HEK293 (cell line): Measurements from ENCODE around the gene N4BP2L2.

Source experiments
- CTCF ChIA-PET: fragments of 350-600 bp; formaldehyde crosslinking; extraction: SDS; loops from one replicate; lab custom pipeline; 2021; ENCODE audit warnings: antibody characterized with exemption; lab: Yijun Ruan, JAX
- POLR2A ChIA-PET: fragments of 300-600 bp; formaldehyde crosslinking; extraction: SDS; loops from one replicate; lab custom pipeline; 2020; ENCODE audit warnings: antibody characterized with exemption, inconsistent platforms; lab: Yijun Ruan, JAX
- H3K27ac ChIP-seq: fragments of 200-500 bp; sonication (Bioruptor generic); 2 replicates; pipeline ENCODE4 v1.5.1; 2014; ENCODE audit warnings: low read depth, low read length, control low read depth, inconsistent platforms; ENCODE audit errors: extremely low read depth
- H3K36me3 ChIP-seq, 2 experiments: fragments of 200-500 bp in 1 of 2; sonication (Bioruptor generic) in 1 of 2; 1 replicate in 1 of 2; 2 replicates in 1 of 2; pipeline ENCODE4 v1.5.1; 2014 to 2017; ENCODE audit warnings: inconsistent platforms in 2 of 2, low read length in 2 of 2; ENCODE audit not compliant: control insufficient read depth in 2 of 2, insufficient read depth in 1 of 2
- H3K4me1 ChIP-seq: fragments of 200-500 bp; sonication (Bioruptor generic); 2 replicates; pipeline ENCODE4 v1.5.1; 2014; ENCODE audit warnings: mild to moderate bottlenecking, low read length, inconsistent platforms; ENCODE audit not compliant: control insufficient read depth, insufficient read depth
- H3K4me3 ChIP-seq: 2 replicates; pipeline ENCODE4 v1.5.1; 2011; ENCODE audit warnings: low read depth, mild to moderate bottlenecking, control low read depth, low read length, moderate library complexity
- H3K9me3 ChIP-seq: fragments of 200-500 bp; sonication (Bioruptor generic); 2 replicates; pipeline ENCODE4 v1.5.1; 2014; ENCODE audit warnings: low read depth, low read length, inconsistent platforms; ENCODE audit not compliant: control insufficient read depth, insufficient read depth
- BCL11B ChIP-seq: fragments of 450-650 bp; formaldehyde crosslinking; IDR thresholded peaks from 2 replicates; pipeline ENCODE4 v1.5.1; 2016; ENCODE audit warnings: low read depth, missing biosample characterization, missing genetic modification characterization
- ZBTB26 ChIP-seq: fragments of 450-650 bp; formaldehyde crosslinking; optimal IDR thresholded peaks from 2 replicates; pipeline ENCODE3; 2016; ENCODE audit warnings: missing biosample characterization, mild to moderate bottlenecking, missing genetic modification characterization
- ZNF2 ChIP-seq: fragments of 450-650 bp; formaldehyde crosslinking; IDR thresholded peaks from 2 replicates; pipeline ENCODE4 v1.5.1; 2016; ENCODE audit warnings: missing biosample characterization, missing genetic modification characterization
- ZNF26 ChIP-seq: fragments of 450-650 bp; formaldehyde crosslinking; IDR thresholded peaks from 2 replicates; pipeline ENCODE4 v1.5.1; 2016; ENCODE audit warnings: missing biosample characterization, missing genetic modification characterization
- ZNF354C ChIP-seq: fragments of 450-650 bp; formaldehyde crosslinking; IDR thresholded peaks from 2 replicates; pipeline ENCODE4 v1.5.1; 2016; ENCODE audit warnings: missing biosample characterization, missing genetic modification characterization, low read depth, borderline replicate concordance
- ZNF398 ChIP-seq: fragments of 450-650 bp; formaldehyde crosslinking; IDR thresholded peaks from 2 replicates; pipeline ENCODE4 v1.5.1; 2017; ENCODE audit warnings: missing biosample characterization, missing genetic modification characterization
- ZNF416 ChIP-seq: fragments of 450-650 bp; formaldehyde crosslinking; IDR thresholded peaks from 2 replicates; pipeline ENCODE4 v1.5.1; 2016; ENCODE audit warnings: missing biosample characterization, missing genetic modification characterization
- ZNF426 ChIP-seq: fragments of 450-650 bp; formaldehyde crosslinking; IDR thresholded peaks from 2 replicates; pipeline ENCODE4 v1.5.1; 2017; ENCODE audit warnings: missing biosample characterization, missing genetic modification characterization, mild to moderate bottlenecking, inconsistent platforms, moderate library complexity
- ZNF513 ChIP-seq: fragments of 450-650 bp; IDR thresholded peaks from 2 replicates; pipeline ENCODE4 v1.5.1; 2018; ENCODE audit warnings: missing biosample characterization, missing genetic modification characterization
- ZNF530 ChIP-seq: fragments of 450-650 bp; formaldehyde crosslinking; IDR thresholded peaks from 2 replicates; pipeline ENCODE4 v1.5.1; 2016; ENCODE audit warnings: low read depth, missing biosample characterization, missing genetic modification characterization
- ZNF561 ChIP-seq: fragments of 450-650 bp; IDR thresholded peaks from 2 replicates; pipeline ENCODE4 v1.5.1; 2018; ENCODE audit warnings: missing biosample characterization, missing genetic modification characterization, borderline replicate concordance
- ZNF585B ChIP-seq: fragments of 450-650 bp; formaldehyde crosslinking; IDR thresholded peaks from 2 replicates; pipeline ENCODE4 v1.5.1; 2016; ENCODE audit warnings: missing biosample characterization, missing genetic modification characterization
- ZNF610 ChIP-seq: fragments of 450-650 bp; formaldehyde crosslinking; IDR thresholded peaks from 2 replicates; pipeline ENCODE4 v1.5.1; 2016; ENCODE audit warnings: missing biosample characterization, missing genetic modification characterization, borderline replicate concordance
- ZNF664 ChIP-seq: fragments of 450-650 bp; formaldehyde crosslinking; IDR thresholded peaks from 2 replicates; pipeline ENCODE4 v1.5.1; 2016; ENCODE audit warnings: missing biosample characterization, missing genetic modification characterization
- ZNF677 ChIP-seq: fragments of 450-650 bp; IDR thresholded peaks from 2 replicates; pipeline ENCODE4 v1.5.0; 2018; ENCODE audit warnings: missing biosample characterization, mild to moderate bottlenecking, missing genetic modification characterization, moderate library complexity
- ZNF707 ChIP-seq: fragments of 450-650 bp; formaldehyde crosslinking; IDR thresholded peaks from 2 replicates; pipeline ENCODE4 v1.5.1; 2016; ENCODE audit warnings: missing biosample characterization, missing genetic modification characterization
- ZNF837 ChIP-seq: fragments of 450-650 bp; formaldehyde crosslinking; IDR thresholded peaks from 2 replicates; pipeline ENCODE4 v1.5.1; 2016; ENCODE audit warnings: missing biosample characterization, missing genetic modification characterization
- ZNF843 ChIP-seq: fragments of 450-650 bp; formaldehyde crosslinking; IDR thresholded peaks from 2 replicates; pipeline ENCODE4 v1.5.1; 2016; ENCODE audit warnings: missing biosample characterization, missing genetic modification characterization
- ZSCAN5A ChIP-seq: fragments of 450-650 bp; formaldehyde crosslinking; IDR thresholded peaks from 2 replicates; pipeline ENCODE4 v1.5.1; 2016; ENCODE audit warnings: missing biosample characterization, missing genetic modification characterization

N4BP2L2 gene

GRCh38 chr13:32417995-32418394 is 120.6 kb downstream of the N4BP2L2 start:
- H3K27ac ChIP-seq, result no peak overlapping the region
- TF ChIP-seq ZNF561 (tag by site-specific recombination), result no peak
- TF ChIP-seq ZNF585B (tag by site-specific recombination), result peak; percentile 83
- H3K4me1 ChIP-seq, result no peaks in the 10 kb centered on the region
- CTCF ChIA-PET, result no interaction called here
- POLR2A ChIA-PET, result no interaction called here
- no peak overlapping the region for H3K4me3 ChIP-seq
- no peaks in the 10 kb centered on the region for H3K36me3 ChIP-seq
- H3K9me3 ChIP-seq, result no peaks in the 10 kb centered on the region

- ChIA-PET CTCF (interaction anchor here (0.6 to 1.6 kb wide), 7 partner anchors 9 to 166 kb away, joined by 3 to 7 read pairs (median 3); no protein-coding TSS in a partner anchor), POLR2A (no interaction called here)
- no peak overlapping the region for H3K27ac ChIP-seq
- no peaks in the 10 kb centered on the region for H3K36me3 ChIP-seq
- no peak for TF ChIP-seq ZNF26 (tag by site-specific recombination)
- no peak for TF ChIP-seq ZNF677 (tag by site-specific recombination)
- TF ChIP-seq BCL11B, result no peak
- TF ChIP-seq ZNF354C (tag by site-specific recombination), result no peak
- no peak for TF ChIP-seq ZNF664 (tag by site-specific recombination)
- TF ChIP-seq ZNF2 (tag by site-specific recombination), result no peak
- no peak for TF ChIP-seq ZNF416 (tag by site-specific recombination)
- TF ChIP-seq ZNF513 (tag by site-specific recombination), result no peak
- TF ChIP-seq ZNF707, result no peak
- no peak for TF ChIP-seq ZNF398
- no peak for TF ChIP-seq ZNF426 (tag by site-specific recombination)
- no peak for TF ChIP-seq ZNF843 (tag by site-specific recombination)
- no peak for TF ChIP-seq ZNF837 (tag by site-specific recombination)
- no peak for TF ChIP-seq ZNF530 (tag by site-specific recombination)
- TF ChIP-seq, all 188 proteins: peak for 0
- H3K4me3 ChIP-seq, result no peak overlapping the region
- no peaks in the 10 kb centered on the region for H3K9me3 ChIP-seq
- no peaks in the 10 kb centered on the region for H3K4me1 ChIP-seq
Observed at GRCh38 chr13:32415019-32415418, 123.6 kb downstream of the N4BP2L2 start.

- CTCF ChIA-PET, result interaction anchor here (0.6 to 1.6 kb wide), 6 partner anchors 9 to 294 kb away, joined by 3 to 7 read pairs (median 4); no protein-coding TSS in a partner anchor
- H3K36me3 ChIP-seq, result no peaks in the 10 kb centered on the region
- no peaks in the 10 kb centered on the region for H3K4me1 ChIP-seq
- H3K9me3 ChIP-seq, result no peaks in the 10 kb centered on the region
- no peak overlapping the region for H3K4me3 ChIP-seq
- H3K27ac ChIP-seq, result no peak overlapping the region
- TF ChIP-seq ZNF610 (tag by site-specific recombination) (no peak), ZSCAN5A (tag by site-specific recombination) (no peak), ZNF843 (tag by site-specific recombination) (no peak), ZBTB26 (no peak)
- POLR2A ChIA-PET, result no interaction called here
Observed at GRCh38 chr13:32414580-32414979, 124.0 kb downstream of the N4BP2L2 start.
